Medulla oblongata (tissue), 1 donor: ENCODE measurements around the gene TBC1D1.
A peak's percentile ranks its signal among the peaks of the same experiment; 100 is the strongest.

Source experiments
- DNase-seq: peaks from one replicate; pipeline ENCODE4 v3.0.0-alpha.2; 2015; ENCODE audit errors: extremely low spot score

The TBC1D1 gene

DNA sequence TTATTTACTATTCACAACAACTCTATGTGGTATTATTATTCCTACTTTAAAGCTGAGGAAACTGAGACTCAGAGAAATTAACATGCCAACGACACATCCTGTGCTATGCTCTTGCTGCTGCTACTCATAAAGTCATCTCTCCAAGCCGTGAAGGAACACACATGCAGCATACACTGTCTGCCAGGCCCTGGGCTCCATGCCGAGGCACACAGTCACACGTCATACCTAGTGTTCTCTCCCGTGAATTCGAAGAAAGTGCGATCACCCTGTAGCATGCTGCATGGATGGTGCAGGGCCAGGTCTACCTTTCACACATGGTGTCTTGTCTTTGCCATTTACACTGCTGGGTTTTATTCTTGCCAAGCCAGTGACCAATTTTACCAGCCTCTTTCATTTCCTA is 34.1 kb downstream of the TBC1D1 start:
- DNase-seq, result no peak

DNA sequence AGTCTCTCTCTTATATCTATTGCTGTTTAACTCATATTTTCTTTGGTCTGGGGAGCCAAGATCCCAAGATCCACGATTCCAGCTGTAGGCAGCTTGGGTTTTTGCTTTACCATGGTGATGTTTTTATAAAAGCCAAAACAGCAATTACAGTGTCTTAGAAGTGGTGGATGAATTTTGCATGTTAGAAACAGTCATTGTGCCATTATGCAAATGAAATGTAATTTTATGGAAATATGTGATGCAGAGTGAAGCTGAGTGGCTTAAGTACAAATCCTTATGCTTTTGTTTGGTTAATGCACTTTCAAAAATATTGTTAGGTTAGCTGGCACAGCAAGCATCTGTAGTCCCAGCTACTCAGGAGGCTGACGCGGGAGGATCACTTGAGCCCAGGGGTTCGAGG is 36.5 kb downstream of the TBC1D1 start:
- no peak for DNase-seq

DNA sequence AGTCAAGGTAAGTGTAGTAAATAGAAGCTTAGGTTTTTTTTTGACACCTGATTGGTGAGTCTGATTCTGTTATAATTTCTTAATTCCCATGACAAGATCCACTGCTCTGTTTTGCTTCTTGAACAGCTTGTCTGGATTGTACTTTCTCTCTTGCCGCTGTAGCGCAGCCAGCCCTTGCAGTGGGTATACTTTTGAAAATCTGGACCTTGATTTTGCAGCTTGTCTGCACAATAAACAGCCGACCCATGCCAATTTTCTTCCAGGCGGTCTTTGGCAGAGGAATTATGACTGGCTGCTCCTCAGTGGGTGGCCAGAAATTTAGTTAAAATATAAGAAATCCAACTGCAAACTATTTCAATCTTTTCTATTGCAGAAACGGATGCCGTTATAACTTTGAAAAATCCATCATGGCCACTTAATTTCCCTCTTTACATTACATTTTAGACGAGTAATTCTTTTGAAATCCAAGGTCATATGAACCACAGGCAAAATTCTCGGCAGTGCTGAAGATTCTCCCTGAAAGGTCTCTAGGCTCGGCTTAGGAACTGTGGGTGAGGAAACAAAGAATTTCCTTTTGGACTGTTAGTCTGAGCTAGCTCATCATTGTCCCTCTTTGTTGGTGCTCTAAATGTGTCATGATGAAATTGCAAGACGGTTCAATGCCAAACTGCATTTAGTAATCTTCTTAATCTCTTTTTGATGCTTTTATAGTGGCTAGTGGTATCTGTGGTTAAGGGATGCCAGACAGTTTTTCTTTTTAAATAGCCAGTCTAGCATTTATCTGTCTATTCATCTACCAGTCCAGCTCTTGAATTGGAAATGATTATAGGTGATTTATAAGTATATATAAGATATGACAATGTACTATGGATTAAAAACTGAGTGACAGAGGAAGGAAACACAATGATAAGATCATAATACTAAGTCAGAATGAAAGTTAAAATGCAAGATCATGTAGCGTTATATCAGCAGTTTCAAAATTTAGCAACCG is 37.8 kb downstream of the TBC1D1 start:
- DNase-seq, result no peak

DNA sequence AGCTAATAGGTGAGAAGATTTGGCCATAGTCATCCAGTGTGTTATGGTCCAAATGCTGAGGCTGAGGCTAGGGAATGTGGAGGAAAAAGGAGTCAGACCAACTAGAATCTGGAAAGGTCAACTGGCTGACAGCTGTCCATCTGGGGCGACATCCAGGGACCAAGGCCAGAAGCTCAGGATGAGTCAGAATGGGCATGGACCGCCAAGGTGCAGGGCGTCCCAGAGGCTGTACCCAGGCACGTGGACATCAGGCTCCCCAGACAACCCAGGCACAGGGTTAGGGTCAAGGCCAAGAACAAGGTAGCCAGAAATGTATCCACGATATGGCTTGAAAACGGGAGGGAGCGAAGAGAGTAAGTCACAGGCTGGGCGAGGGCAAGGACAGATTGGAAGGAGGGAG is 43.2 kb downstream of the TBC1D1 start:
- DNase-seq, result no peak

DNA sequence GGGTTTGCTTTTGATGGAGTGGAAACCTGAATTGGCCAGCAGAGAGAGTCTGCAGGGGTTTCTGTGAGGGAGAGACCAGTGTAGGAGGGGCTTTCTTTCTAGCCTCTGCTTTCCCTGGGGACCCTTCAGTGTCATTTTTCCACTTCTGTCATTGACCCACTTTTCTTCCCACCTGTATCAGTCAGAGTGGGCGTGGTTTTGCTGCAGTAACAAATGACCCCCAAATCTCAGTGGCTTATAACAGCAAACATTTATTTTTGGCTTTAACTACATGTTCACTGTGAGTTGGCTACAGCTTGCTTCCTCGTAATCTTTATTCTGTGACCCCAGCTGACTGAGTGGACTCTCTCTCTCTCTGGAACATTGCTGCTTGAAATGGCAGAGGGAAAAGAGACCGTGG is 43.7 kb downstream of the TBC1D1 start:
- no peak for DNase-seq

DNA sequence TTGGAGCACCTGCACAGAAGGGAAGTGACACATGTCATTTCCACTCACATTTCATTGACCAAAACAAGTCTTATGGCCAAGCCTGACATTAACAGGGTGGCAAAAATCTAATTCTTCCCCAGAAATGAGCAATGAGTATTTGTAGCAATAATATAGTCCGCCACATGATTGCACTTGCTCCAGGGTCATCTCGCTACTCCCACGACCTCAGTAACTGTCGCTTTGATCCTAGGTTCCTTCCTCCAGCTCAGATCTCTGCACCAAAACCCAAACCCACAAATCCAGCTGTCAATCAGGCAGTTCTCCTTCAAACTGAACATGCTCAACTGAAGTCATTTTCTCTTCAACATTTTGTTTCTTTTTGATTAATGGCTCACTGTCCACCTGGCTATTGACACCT is 44.1 kb downstream of the TBC1D1 start:
- DNase-seq, result no peak

DNA sequence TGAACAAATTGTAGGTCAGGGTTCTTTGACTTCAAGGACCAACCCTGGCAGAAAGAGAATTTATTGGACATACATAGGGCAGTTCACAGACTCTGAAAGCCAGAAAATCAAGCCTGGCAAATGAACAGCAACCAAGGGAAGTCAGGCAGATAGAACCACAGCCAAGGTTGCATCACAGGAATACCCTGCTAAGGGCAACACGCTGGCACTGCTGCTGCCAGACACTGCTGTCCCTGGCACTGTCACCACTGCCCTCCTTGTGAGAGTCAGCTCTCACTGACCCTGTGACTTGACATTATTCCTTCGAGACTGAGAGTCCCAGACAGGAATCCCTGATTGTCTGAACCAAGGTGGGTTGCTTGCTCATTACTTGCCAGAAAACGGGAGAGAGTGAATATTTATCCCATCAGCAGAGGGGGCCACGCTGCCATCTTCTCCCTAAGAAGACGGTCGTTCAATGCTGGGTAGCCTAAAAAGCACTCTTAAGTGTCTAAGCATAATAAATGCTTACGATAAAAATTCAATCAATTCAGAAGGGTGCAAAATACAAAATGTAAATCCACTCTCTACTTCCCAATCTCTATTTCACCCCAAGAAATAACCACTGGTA is 46.1 kb downstream of the TBC1D1 start:
- DNase-seq, result peak; percentile 65

DNA sequence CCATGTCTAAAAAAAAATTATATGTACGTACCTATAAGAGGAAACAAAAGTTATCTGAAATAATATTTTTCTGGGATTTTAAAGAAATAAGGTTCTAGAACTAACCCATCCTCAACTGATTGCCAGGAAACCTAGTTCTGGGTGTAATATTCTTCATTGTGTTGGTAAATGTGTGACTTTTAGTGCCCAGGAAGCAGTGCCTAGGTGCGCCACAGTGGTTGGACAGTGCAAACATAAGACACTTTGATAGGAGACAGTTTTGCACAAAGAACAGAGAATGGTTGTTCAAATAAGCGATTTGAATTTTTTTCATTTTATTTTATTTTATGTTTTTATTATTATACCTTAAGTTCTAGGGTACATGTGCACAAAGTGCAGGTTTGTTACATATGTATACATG is 47.3 kb downstream of the TBC1D1 start:
- DNase-seq, result no peak

DNA sequence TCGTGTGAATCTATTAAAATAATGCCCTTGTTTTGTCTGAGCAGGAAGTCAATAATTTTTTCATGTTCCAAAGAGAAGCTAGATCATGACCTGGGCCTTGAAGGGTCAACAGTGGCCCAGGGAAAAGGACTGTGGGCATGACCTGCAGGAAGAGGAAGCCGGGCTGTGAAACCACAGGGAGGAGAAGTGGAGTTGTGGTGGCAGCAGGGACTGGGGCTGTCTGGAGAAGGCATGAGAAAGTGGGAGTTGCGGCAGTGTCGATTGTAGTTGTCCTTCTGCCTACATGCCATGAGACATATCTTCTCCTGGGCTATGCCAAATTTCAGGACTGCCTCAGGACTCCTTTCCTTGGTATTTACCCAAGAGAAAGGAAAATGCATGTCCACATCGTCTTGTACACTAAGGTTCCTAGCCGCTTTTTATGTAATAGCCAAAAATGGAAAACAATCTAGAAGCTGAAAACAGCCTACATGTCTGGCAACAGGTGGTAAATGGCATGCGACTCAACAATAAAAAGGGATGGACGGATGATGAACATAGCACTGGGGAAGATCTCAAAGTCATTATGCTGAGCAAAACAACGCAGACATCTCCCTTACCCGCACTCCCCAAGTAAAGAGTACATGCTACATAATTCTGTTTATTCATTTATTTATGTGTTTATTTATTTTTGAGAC is 55.8 kb downstream of the TBC1D1 start:
- DNase-seq, result peak; percentile 59

DNA sequence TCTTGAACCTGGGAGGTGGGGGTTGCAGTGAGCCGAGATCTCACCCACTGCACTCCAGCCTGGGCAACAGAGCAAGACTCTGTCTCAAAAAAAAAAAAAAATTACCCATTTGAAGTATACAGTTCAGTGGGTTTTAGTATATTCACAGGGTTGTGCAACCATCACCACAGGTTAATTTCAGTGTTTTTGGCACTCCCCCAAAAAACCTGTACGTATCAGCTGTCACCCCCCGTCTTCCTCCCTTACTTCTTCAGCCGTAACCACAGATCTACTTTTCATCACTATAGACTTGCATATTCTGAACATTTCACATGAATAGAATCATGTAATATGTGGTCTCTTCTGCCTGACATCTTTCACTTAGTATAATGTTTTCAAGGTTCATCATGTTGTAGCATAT is 57.7 kb downstream of the TBC1D1 start:
- DNase-seq, result no peak

DNA sequence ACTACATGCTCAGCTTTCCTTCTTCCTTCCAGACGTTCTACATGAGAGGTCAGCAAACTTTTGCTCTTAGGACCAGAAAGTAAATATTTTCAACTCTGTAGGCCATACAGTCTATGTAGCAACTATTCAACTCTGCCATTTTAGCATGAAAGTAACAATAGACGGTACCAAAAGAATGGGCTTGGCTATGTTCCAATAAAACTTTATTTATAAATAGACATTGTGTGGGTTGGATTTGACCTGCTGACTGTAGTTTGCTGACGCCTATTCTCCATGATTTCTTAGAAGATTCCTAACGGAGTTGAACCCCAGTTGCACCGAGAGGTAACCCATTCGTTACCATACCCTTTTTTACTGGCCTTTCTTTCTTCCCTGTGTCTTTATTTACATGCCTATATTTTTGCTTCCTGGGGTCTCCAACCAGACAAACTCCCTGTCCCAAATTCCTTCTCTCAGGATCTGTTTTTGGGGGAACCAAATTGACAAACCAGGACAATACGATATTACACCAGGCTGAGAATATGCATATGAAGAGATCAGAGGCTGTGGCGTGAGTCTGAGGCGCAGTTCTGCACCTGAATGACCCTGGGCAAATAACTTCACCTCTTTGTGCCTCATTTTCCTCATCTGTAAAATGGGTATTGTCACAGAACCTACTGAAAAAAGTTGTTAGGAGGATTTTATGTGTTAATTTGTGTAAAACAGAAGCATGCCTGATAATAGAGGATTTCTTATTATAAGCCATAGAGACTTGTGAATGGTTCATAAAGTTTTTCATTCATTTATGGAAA is 58.9 kb downstream of the TBC1D1 start:
- no peak for DNase-seq

DNA sequence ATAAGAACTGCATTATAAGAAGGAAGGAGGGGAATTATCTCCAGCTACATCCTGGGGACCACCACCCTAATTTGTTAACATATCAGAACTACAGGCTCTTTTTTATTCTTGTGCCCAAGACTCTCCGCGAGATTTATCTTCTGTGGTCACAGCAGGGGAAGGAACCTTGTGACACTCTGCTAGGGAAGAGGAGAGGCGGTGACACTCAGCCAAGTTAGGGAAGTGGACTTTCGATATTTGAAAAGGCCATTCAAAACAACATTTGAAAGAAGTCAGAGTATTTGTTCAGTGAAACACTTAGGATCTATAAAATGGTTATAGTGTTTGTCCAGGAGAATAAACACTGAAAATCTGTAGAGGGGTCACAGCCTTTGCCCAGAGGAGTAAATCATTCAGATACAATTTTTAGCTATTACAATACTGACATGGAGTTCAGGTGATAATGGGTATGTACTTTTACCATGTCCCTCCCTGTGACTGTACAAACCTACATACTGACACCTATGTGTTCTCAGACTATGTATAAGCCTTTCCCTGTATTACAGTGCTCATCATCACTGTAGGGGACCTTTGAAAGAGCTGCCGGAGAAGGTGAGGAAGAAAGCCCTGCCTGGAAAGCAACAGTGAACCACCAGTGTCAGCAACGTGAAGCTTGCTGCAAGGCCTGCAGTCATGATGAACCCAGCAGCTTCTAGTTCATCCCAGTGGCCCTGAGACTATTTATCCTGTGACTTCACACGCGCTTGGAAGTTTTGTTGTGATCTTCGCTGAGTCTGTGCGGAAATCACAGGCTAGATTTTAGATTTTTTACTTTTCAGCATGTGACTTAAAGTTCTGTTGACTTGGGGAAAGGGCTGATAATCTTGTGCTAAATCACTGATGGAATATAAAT is 60.8 kb downstream of the TBC1D1 start:
- DNase-seq, result peak; percentile 77

DNA sequence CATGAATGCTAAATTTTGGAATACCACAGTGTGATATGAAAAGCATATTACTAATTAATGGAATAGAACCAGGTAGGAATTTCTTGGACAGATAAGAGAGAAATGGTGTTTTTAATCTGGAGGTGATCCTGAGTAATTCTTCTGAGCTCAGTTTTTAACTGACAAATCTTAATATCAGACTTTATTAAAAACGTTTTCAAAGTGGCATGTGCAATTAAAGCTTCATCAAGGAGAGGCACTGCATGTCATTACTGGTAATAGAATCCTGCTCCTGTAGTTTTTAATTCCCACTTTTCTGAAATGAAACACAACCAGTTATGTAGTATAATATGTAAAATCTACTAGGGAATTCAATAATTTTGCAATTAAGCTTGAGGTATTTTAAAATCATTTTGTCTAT is 62.3 kb downstream of the TBC1D1 start:
- DNase-seq, result no peak

DNA sequence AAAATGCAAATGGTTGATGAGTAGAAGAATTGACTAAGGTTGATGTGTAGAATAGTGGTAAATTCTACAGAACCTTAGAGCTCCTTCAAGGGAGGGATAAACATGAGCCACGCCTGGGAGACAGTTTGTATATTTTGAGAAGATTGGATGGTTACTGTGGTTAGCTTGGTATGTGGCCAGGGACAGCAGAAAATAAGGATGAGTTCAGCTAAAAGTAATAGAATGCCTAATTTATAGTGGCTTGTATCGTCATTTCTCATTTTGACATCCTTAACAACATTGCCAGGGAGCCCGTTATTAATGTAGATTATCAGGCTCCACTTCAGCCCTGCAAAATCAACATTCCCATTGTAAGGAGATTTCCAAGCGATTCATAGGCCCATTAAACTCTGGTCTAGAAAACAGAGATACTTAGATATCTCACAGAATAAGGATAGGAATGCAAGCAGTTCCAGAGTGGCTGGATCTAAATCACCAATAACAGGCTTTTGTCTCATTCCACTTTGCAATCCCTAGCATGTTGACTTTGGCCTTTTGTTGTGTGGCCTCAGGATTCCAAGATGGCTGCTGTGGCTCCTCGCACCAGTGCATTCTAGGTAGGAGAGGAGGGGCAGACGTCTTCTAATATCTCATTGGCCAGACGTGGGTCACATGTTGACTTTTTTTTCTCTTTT is 62.9 kb downstream of the TBC1D1 start:
- no peak for DNase-seq

DNA sequence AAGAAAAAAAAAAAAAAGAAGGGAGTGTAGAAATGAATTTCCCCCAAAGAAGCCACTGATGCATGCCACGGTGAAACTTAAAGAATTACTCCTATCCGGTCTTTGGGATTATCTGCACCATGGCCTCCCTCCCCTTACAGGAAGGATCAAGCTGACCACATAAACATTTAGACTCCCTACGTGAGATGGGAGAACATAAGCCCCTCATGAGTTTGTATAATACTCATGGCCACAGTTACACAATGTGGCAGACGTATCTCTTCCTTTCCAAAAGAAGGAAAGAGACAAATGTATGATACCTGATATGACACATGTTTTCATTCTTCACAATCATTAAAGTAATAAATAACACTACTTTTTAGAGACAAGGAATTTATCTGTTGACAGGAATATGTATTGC is 66.1 kb downstream of the TBC1D1 start:
- no peak for DNase-seq

DNA sequence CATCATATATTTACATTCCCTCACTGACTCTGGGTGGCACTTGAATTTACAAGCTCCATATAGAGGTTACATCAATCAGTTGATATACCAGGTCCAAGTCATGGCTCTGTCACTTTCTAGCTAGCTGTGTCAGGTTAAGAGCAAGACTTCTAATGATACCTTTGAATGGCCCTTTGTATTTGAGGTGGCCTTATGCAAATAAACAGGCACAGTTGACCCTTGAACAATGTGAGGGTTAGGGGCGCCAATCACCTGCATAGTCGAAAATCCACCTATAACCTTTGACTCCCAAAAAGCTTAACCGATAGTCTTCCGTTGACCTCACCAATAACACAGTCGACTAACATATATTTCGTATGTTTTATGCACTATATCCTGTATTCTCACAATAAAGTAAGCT is 68.0 kb downstream of the TBC1D1 start:
- no peak for DNase-seq

DNA sequence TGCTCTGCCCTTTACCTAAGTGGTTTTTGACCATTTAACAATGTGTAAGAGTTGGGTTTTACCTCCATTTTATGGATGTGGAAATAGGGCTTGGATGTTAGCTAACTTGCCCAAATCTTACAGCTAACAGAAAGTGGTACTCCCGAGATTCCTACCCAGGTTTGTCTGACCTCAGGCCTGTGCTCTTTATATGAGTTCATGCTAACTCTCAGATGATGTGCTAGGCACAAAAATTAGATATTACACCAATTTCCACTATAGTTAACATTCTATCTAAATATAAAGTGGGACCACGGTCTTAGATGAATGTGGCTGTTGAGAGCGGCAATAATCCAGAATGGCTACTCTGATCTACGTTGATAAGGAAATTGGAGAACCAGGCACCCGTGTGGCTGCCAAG is 69.2 kb downstream of the TBC1D1 start, which contains the start of gene PTTG2:
Gene PTTG2 (plus strand): TSS at position 301 of the 400 bp plus-strand sequence. CDS start 37 bp downstream, at position 338.
- no peak for DNase-seq

DNA sequence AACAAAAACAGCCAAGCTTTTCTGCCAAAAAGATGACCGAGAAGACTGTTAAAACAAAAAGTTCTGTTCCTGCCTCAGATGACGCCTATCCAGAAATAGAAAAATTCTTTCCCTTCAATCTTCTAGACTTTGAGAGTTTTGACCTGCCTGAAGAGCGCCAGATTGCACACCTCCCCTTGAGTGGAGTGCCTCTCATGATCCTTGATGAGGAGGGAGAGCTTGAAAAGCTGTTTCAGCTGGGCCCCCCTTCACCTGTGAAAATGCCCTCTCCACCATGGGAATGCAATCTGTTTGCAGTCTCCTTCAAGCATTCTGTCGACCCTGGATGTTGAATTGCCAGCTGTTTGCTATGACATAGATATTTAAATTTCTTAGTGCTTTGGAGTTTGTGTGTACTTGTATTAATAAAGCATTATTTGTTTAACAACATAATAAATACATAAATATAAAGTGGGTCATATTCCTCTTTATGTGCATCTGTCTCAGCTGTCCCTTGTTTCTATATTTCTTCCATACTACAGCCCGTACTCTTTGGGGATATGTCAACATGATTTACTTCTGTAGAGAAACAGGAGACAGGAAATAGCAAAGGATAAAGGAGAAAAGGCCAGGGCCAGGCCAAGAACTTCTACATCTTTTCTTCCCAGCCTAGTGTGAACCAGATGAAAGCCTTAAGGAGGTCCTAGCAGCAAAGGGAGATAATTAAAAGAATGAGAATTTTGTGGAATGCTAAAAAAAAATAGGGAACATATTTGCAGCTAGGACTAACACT is 70.0 kb downstream of the TBC1D1 start:
- no peak for DNase-seq

DNA sequence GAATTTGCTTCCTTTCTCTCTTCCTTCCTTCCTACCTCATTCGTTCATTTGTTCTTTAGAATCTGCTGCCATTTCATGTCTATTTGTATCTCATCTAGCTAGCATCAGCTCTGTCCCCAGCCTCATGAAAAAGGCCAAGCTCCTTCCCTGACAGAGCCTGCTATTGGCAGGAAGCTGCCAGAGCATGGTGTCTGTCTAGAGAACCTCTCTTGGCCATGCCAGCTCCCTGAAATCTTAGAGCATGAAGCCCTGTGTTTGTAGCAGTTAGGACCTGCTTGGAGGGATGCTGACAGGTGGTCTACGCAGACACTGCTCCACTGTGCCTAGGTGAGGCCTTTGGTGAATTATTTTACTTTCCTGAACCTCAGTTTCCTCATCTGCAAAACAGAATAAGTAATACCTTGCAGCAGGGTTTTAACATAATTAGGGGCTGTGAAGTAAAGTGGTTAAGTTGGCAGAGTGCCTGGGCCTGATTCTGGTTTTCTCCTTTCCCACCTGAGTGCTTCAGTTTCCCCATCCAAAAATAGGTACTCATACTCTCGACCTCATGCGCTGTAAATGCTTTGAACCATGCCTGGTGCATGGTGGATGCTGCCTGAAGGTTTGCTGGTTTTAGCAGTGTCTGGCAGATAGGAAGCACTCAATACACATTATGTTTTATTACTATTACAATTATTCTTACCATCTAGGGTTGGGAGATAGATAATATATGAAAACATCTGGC is 74.0 kb downstream of the TBC1D1 start:
- DNase-seq, result no peak
